Astrocyte (in vitro differentiated cells and primary cell): ENCODE data around the gene PARD3B.

Experiments
- CTCF ChIP-seq: IDR thresholded peaks from 2 replicates; pipeline ENCODE4 v1.5.1; 2011; ENCODE audit warnings: low read depth, mild to moderate bottlenecking, inconsistent platforms, low read length, moderate library complexity; ENCODE audit not compliant: insufficient read depth
- EZH2 ChIP-seq: IDR thresholded peaks from 2 replicates; pipeline ENCODE4 v1.6.1; 2012; ENCODE audit warnings: mild to moderate bottlenecking, low read length, inconsistent platforms; ENCODE audit not compliant: insufficient read depth

DNA sequence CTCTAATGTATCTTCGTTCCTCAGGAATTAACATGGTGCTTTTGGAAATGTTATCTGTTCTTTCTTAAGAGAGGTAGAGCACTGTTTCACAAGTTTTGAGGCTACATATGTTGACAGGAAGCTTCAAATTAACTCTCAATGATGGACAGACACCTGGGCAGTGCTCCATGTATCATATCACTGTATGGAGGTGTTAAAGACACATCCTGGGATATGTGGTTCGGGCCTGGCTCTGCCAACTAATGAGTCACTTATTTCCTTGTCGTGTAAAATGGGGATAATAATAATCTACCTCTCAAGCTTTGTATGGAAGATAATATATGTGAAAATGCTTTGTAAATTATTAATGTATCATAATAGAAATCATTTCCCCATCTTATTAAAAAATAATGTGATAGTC is 90.2 kb downstream of the PARD3B start:
- no peak for TF ChIP-seq CTCF
- TF ChIP-seq EZH2 = no peak
